Astrocyte of the cerebellum (primary cell): ENCODE data around the gene NIPAL3.

ENCODE experiments used
- DNase-seq: peaks from one replicate; pipeline ENCODE4 v3.0.0-alpha.2; 2011; ENCODE audit warnings: low read depth
- H3K4me3 ChIP-seq: 2 replicates; pipeline ENCODE4 v1.5.1; 2011; ENCODE audit warnings: mild to moderate bottlenecking, low read depth, low read length, moderate library complexity
- CTCF ChIP-seq: IDR thresholded peaks from 2 replicates; pipeline ENCODE4 v1.5.1; 2012; ENCODE audit warnings: low read length, low read depth, moderate library complexity, mild to moderate bottlenecking; ENCODE audit errors: missing control alignments
- in situ Hi-C: cut with HindIII; loops from 2 replicates; pipeline ENCODE4 v1.10.0; 2017; ENCODE audit warnings: low sequenced_read_pairs

NIPAL3 gene

GRCh38 chr1:24413350-24414163 is 2.0 kb upstream of the NIPAL3 start, which contains the start of gene STPG1:
STPG1 (minus strand) TSS chr1:24413782; CDS start chr1:24401388, 12,394 bp downstream.
- in situ Hi-C loops: no loop called here
- DNase-seq: peak; percentile 65
- no peak for TF ChIP-seq CTCF
- peak within 1 kb of the TSS; percentile 73 for H3K4me3 ChIP-seq

- in situ Hi-C loops: no loop called here
These were observed 748 bp upstream of the NIPAL3 start for GRCh38 chr1:24414775-24415333.

GRCh38 chr1:24415910-24416665 is 486 bp downstream of the NIPAL3 start:
- TF ChIP-seq CTCF: no peak
- H3K4me3 ChIP-seq: peak overlapping the region; percentile 84
- in situ Hi-C loops: no loop called here
- DNase-seq: no peak

More at GRCh38 chr1:24414775-24415333, 748 bp upstream of the NIPAL3 start:
- H3K4me3 ChIP-seq: peak overlapping the region; percentile 84
- no peak for TF ChIP-seq CTCF
- no peak for DNase-seq

- DNase-seq: peak; percentile 59
- peak overlapping the region; percentile 84 for H3K4me3 ChIP-seq
- in situ Hi-C loops: no loop called here
- TF ChIP-seq CTCF: no peak
These were observed 1.2 kb downstream of the NIPAL3 start for GRCh38 chr1:24416666-24417391.

- no peak for DNase-seq
- in situ Hi-C loops: no loop called here
- TF ChIP-seq CTCF: no peak
- no peak overlapping the region for H3K4me3 ChIP-seq
These were observed 2.1 kb downstream of the NIPAL3 start for GRCh38 chr1:24417681-24418080.
